HEK293 (cell line): Measurements from ENCODE around the gene TRIM47.
A peak's percentile ranks its signal among the peaks of the same experiment; 100 is the strongest.

ENCODE experiments used
- CTCF ChIA-PET: fragments of 350-600 bp; formaldehyde crosslinking; extraction: SDS; loops from one replicate; lab custom pipeline; 2021; ENCODE audit warnings: antibody characterized with exemption; lab: Yijun Ruan, JAX
- POLR2A ChIA-PET: fragments of 300-600 bp; formaldehyde crosslinking; extraction: SDS; loops from one replicate; lab custom pipeline; 2020; ENCODE audit warnings: antibody characterized with exemption, inconsistent platforms; lab: Yijun Ruan, JAX
- H3K27ac ChIP-seq: fragments of 200-500 bp; sonication (Bioruptor generic); 2 replicates; pipeline ENCODE4 v1.5.1; 2014; ENCODE audit warnings: low read depth, low read length, control low read depth, inconsistent platforms; ENCODE audit errors: extremely low read depth
- H3K36me3 ChIP-seq, 2 experiments: fragments of 200-500 bp in 1 of 2; sonication (Bioruptor generic) in 1 of 2; 1 replicate in 1 of 2; 2 replicates in 1 of 2; pipeline ENCODE4 v1.5.1; 2014 to 2017; ENCODE audit warnings: inconsistent platforms in 2 of 2, low read length in 2 of 2; ENCODE audit not compliant: control insufficient read depth in 2 of 2, insufficient read depth in 1 of 2
- H3K4me1 ChIP-seq: fragments of 200-500 bp; sonication (Bioruptor generic); 2 replicates; pipeline ENCODE4 v1.5.1; 2014; ENCODE audit warnings: mild to moderate bottlenecking, low read length, inconsistent platforms; ENCODE audit not compliant: control insufficient read depth, insufficient read depth
- H3K4me3 ChIP-seq: 2 replicates; pipeline ENCODE4 v1.5.1; 2011; ENCODE audit warnings: low read depth, mild to moderate bottlenecking, control low read depth, low read length, moderate library complexity
- H3K9me3 ChIP-seq: fragments of 200-500 bp; sonication (Bioruptor generic); 2 replicates; pipeline ENCODE4 v1.5.1; 2014; ENCODE audit warnings: low read depth, low read length, inconsistent platforms; ENCODE audit not compliant: control insufficient read depth, insufficient read depth
- KLF16 ChIP-seq: fragments of 450-650 bp; formaldehyde crosslinking; IDR thresholded peaks from 2 replicates; pipeline ENCODE4 v1.5.1; 2017; ENCODE audit warnings: missing biosample characterization, missing genetic modification characterization
- KLF7 ChIP-seq: fragments of 450-650 bp; formaldehyde crosslinking; IDR thresholded peaks from 2 replicates; pipeline ENCODE4 v1.5.1; 2016; ENCODE audit warnings: missing biosample characterization, missing genetic modification characterization, borderline replicate concordance
- KLF8 ChIP-seq: fragments of 450-650 bp; formaldehyde crosslinking; IDR thresholded peaks from 2 replicates; pipeline ENCODE4 v1.5.1; 2016; ENCODE audit warnings: missing biosample characterization, missing genetic modification characterization
- SP2 ChIP-seq: fragments of 450-650 bp; formaldehyde crosslinking; IDR thresholded peaks from 2 replicates; pipeline ENCODE4 v1.5.1; 2016; ENCODE audit warnings: missing biosample characterization, missing genetic modification characterization
- SP3 ChIP-seq: fragments of 450-650 bp; formaldehyde crosslinking; IDR thresholded peaks from 2 replicates; pipeline ENCODE4 v1.5.1; 2016; ENCODE audit warnings: missing biosample characterization, missing genetic modification characterization
- TCF7L2 ChIP-seq: IDR thresholded peaks from 2 replicates; pipeline ENCODE4 v1.6.1; 2011; ENCODE audit warnings: low read depth, mild to moderate bottlenecking, inconsistent platforms, low read length, moderate library complexity, borderline replicate concordance
- WT1 ChIP-seq: fragments of 450-650 bp; formaldehyde crosslinking; IDR thresholded peaks from 2 replicates; pipeline ENCODE4 v1.5.1; 2016; ENCODE audit warnings: missing biosample characterization, missing genetic modification characterization
- ZBTB48 ChIP-seq: fragments of 450-650 bp; formaldehyde crosslinking; IDR thresholded peaks from 2 replicates; pipeline ENCODE4 v1.5.1; 2016; ENCODE audit warnings: missing biosample characterization, missing genetic modification characterization
- ZFP3 ChIP-seq: fragments of 450-650 bp; formaldehyde crosslinking; IDR thresholded peaks from 2 replicates; pipeline ENCODE4 v1.5.1; 2016; ENCODE audit warnings: low read depth, missing biosample characterization, missing genetic modification characterization
- ZNF146 ChIP-seq: fragments of 450-650 bp; formaldehyde crosslinking; IDR thresholded peaks from 2 replicates; pipeline ENCODE4 v1.5.1; 2016; ENCODE audit warnings: missing biosample characterization, missing genetic modification characterization
- ZNF2 ChIP-seq: fragments of 450-650 bp; formaldehyde crosslinking; IDR thresholded peaks from 2 replicates; pipeline ENCODE4 v1.5.1; 2016; ENCODE audit warnings: missing biosample characterization, missing genetic modification characterization
- ZNF248 ChIP-seq: fragments of 450-650 bp; formaldehyde crosslinking; IDR thresholded peaks from 2 replicates; pipeline ENCODE4 v1.5.1; 2017; ENCODE audit warnings: missing biosample characterization, missing genetic modification characterization
- ZNF311 ChIP-seq: fragments of 450-650 bp; formaldehyde crosslinking; IDR thresholded peaks from 2 replicates; pipeline ENCODE4 v1.5.1; 2017; ENCODE audit warnings: missing biosample characterization, missing genetic modification characterization, borderline replicate concordance
- ZNF416 ChIP-seq: fragments of 450-650 bp; formaldehyde crosslinking; IDR thresholded peaks from 2 replicates; pipeline ENCODE4 v1.5.1; 2016; ENCODE audit warnings: missing biosample characterization, missing genetic modification characterization
- ZNF521 ChIP-seq: fragments of 450-650 bp; formaldehyde crosslinking; IDR thresholded peaks from 2 replicates; pipeline ENCODE4 v1.5.1; 2017; ENCODE audit warnings: missing biosample characterization, mild to moderate bottlenecking, missing genetic modification characterization
- ZNF548 ChIP-seq: fragments of 450-650 bp; formaldehyde crosslinking; IDR thresholded peaks from 2 replicates; pipeline ENCODE4 v1.5.1; 2016; ENCODE audit warnings: missing biosample characterization, missing genetic modification characterization
- ZNF623 ChIP-seq: fragments of 450-650 bp; formaldehyde crosslinking; IDR thresholded peaks from 2 replicates; pipeline ENCODE4 v1.5.1; 2016; ENCODE audit warnings: missing biosample characterization, missing genetic modification characterization
- ZNF624 ChIP-seq: fragments of 450-650 bp; formaldehyde crosslinking; IDR thresholded peaks from 2 replicates; pipeline ENCODE4 v1.5.1; 2017; ENCODE audit warnings: missing biosample characterization, missing genetic modification characterization
- ZNF776 ChIP-seq: fragments of 450-650 bp; formaldehyde crosslinking; IDR thresholded peaks from 2 replicates; pipeline ENCODE4 v1.5.0; 2017; ENCODE audit warnings: missing biosample characterization, missing genetic modification characterization, borderline replicate concordance
- TF ChIP-seq, protein P1 (sequence below): fragments of 450-650 bp; formaldehyde crosslinking; IDR thresholded peaks from 2 replicates; pipeline ENCODE4 v1.5.1; 2016; ENCODE audit warnings: missing biosample characterization, missing genetic modification characterization
- TF ChIP-seq, protein P2 (sequence below): fragments of 450-650 bp; formaldehyde crosslinking; IDR thresholded peaks from 2 replicates; pipeline ENCODE4 v1.5.1; 2016; ENCODE audit warnings: missing biosample characterization, missing genetic modification characterization
- TF ChIP-seq, protein P3 (sequence below): fragments of 450-650 bp; formaldehyde crosslinking; IDR thresholded peaks from 2 replicates; pipeline ENCODE4 v1.5.1; 2016; ENCODE audit warnings: missing biosample characterization, missing genetic modification characterization
- TF ChIP-seq, protein P4 (sequence below): fragments of 450-650 bp; formaldehyde crosslinking; IDR thresholded peaks from 2 replicates; pipeline ENCODE4 v1.5.1; 2017; ENCODE audit warnings: missing biosample characterization, missing genetic modification characterization

Gene TRIM47

DNA sequence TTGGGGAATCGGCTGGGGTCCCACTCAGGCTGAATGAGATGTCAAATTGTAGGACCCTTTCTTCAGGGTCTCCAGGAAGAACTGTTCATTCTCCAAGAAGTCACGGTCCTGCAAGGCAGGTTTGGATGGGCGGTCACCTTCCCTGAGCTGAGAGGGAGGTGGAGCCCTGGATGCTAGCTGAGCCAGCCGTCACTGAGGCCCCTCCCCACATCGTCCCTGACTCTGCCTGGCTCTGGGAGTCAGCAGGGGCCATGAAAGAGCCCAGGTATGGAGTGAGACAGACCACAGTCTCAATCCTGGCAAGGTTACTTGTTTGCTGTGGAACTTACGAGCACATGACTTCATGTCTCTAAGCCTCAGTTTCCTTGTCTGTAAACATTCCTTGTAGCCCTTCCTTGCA is 32.3 kb upstream of the TRIM47 start:
- H3K27ac ChIP-seq: no peak overlapping the region
- H3K4me1 ChIP-seq: no peaks in the 10 kb centered on the region; the same call in 1 of the 2 replicates
- ChIA-PET POLR2A (interaction anchor here (1.5 kb wide), 1 partner anchor 55 kb away, joined by 3 read pairs; the partner anchor contains the start of gene WBP2), CTCF (interaction anchor here (0.6 to 11.4 kb wide), 6 partner anchors 17 to 277 kb away, joined by 3 to 224 read pairs (median 6); partner anchors contain the start of genes CDK3 and SMIM5)
- peaks cover 13 to 60% of the 10 kb centered on the region in 2 experiments; a peak in 2 of 3 replicates for H3K36me3 ChIP-seq
- H3K9me3 ChIP-seq: no peaks in the 10 kb centered on the region
- TF ChIP-seq ZNF2 (tag by site-specific recombination) (no peak), ZNF248 (tag by site-specific recombination) (no peak), SP3 (tag by site-specific recombination) (no peak), ZNF623 (tag by site-specific recombination) (no peak), TCF7L2 (no peak), ZNF521 (tag by site-specific recombination) (no peak), ZNF624 (no peak), ZNF311 (tag by site-specific recombination) (no peak), KLF16 (no peak), ZFP3 (tag by site-specific recombination) (no peak), ZNF776 (no peak), ZNF548 (tag by site-specific recombination) (no peak), KLF8 (tag by site-specific recombination) (no peak), ZBTB48 (tag by site-specific recombination) (no peak), ZNF146 (tag by site-specific recombination) (no peak), ZNF416 (tag by site-specific recombination) (no peak)
- TF ChIP-seq, protein P1, sequence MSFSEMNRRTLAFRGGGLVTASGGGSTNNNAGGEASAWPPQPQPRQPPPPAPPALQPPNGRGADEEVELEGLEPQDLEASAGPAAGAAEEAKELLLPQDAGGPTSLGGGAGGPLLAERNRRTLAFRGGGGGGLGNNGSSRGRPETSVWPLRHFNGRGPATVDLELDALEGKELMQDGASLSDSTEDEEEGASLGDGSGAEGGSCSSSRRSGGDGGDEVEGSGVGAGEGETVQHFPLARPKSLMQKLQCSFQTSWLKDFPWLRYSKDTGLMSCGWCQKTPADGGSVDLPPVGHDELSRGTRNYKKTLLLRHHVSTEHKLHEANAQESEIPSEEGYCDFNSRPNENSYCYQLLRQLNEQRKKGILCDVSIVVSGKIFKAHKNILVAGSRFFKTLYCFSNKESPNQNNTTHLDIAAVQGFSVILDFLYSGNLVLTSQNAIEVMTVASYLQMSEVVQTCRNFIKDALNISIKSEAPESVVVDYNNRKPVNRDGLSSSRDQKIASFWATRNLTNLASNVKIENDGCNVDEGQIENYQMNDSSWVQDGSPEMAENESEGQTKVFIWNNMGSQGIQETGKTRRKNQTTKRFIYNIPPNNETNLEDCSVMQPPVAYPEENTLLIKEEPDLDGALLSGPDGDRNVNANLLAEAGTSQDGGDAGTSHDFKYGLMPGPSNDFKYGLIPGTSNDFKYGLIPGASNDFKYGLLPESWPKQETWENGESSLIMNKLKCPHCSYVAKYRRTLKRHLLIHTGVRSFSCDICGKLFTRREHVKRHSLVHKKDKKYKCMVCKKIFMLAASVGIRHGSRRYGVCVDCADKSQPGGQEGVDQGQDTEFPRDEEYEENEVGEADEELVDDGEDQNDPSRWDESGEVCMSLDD (tag by site-specific recombination): no peak
- no peak overlapping the region for H3K4me3 ChIP-seq

DNA sequence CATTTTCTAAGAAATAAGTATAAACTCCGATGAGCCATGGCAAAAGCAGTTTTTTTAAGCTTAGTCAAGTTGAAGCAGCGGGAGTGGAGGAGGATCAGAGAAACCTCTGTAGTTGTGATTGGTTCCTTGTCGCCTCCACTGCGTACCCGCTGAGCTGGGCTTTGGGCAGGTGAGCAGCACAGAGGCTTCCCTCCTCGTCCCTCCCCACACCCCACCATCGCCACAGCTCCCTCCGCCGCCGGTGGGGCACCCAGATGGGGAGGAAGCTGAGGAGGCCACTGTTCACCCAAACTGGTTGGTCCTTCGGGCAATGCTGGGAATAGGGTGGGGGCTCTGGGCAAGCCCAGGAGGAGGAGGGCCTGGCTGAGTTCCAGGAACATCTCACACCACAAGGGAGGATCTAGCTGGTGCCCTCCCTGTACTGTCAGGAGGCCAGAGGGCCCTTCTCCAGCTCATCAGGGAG is 31.5 kb upstream of the TRIM47 start:
- H3K36me3 ChIP-seq: peaks cover 13 to 53% of the 10 kb centered on the region in 2 experiments; a peak in 2 of 3 replicates
- CTCF ChIA-PET: interaction anchor here (0.6 to 11.4 kb wide), 4 partner anchors 18 to 277 kb away, joined by 3 to 224 read pairs (median 11); partner anchors contain the start of genes CDK3 and SMIM5
- TF ChIP-seq WT1 (tag by site-specific recombination) (peak; percentile 90), SP2 (no peak), KLF7 (tag by site-specific recombination) (no peak)
- TF ChIP-seq, protein P2, sequence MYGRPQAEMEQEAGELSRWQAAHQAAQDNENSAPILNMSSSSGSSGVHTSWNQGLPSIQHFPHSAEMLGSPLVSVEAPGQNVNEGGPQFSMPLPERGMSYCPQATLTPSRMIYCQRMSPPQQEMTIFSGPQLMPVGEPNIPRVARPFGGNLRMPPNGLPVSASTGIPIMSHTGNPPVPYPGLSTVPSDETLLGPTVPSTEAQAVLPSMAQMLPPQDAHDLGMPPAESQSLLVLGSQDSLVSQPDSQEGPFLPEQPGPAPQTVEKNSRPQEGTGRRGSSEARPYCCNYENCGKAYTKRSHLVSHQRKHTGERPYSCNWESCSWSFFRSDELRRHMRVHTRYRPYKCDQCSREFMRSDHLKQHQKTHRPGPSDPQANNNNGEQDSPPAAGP (tag by site-specific recombination): 0 out of 2 replicates have a peak, but pooled peaks have one; percentile 23
- TF ChIP-seq, protein P3, sequence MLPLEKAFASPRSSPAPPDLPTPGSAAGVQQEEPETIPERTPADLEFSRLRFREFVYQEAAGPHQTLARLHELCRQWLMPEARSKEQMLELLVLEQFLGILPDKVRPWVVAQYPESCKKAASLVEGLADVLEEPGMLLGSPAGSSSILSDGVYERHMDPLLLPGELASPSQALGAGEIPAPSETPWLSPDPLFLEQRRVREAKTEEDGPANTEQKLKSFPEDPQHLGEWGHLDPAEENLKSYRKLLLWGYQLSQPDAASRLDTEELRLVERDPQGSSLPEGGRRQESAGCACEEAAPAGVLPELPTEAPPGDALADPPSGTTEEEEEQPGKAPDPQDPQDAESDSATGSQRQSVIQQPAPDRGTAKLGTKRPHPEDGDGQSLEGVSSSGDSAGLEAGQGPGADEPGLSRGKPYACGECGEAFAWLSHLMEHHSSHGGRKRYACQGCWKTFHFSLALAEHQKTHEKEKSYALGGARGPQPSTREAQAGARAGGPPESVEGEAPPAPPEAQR (tag by site-specific recombination): no peak
- TF ChIP-seq, protein P4, sequence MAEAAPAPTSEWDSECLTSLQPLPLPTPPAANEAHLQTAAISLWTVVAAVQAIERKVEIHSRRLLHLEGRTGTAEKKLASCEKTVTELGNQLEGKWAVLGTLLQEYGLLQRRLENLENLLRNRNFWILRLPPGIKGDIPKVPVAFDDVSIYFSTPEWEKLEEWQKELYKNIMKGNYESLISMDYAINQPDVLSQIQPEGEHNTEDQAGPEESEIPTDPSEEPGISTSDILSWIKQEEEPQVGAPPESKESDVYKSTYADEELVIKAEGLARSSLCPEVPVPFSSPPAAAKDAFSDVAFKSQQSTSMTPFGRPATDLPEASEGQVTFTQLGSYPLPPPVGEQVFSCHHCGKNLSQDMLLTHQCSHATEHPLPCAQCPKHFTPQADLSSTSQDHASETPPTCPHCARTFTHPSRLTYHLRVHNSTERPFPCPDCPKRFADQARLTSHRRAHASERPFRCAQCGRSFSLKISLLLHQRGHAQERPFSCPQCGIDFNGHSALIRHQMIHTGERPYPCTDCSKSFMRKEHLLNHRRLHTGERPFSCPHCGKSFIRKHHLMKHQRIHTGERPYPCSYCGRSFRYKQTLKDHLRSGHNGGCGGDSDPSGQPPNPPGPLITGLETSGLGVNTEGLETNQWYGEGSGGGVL (tag by site-specific recombination): peak; percentile 48
- TF ChIP-seq, all 188 proteins: peak for 3
- no peaks in the 10 kb centered on the region; the same call in 1 of the 2 replicates for H3K4me1 ChIP-seq
- H3K4me3 ChIP-seq: no peak overlapping the region
- H3K9me3 ChIP-seq: no peaks in the 10 kb centered on the region
- H3K27ac ChIP-seq: no peak overlapping the region
- POLR2A ChIA-PET: interaction anchor here (0.6 to 1.5 kb wide), 2 partner anchors 54 to 480 kb away, joined by 3 read pairs; partner anchors contain the start of gene WBP2
